GM12892 (cell line): ENCODE results near the gene WWOX.

Source experiments
- POLR2A ChIP-seq: IDR thresholded peaks from 2 replicates; pipeline ENCODE4 v1.6.1; 2011; ENCODE audit warnings: low read depth, low read length, control low read depth
- POLR2AphosphoS5 ChIP-seq: IDR thresholded peaks from 2 replicates; pipeline ENCODE4 v1.6.1; 2011; ENCODE audit warnings: low read depth, low read length, control low read depth
- TAF1 ChIP-seq: IDR thresholded peaks from 2 replicates; pipeline ENCODE4 v1.6.1; 2011; ENCODE audit warnings: low read depth, mild to moderate bottlenecking, control low read depth, low read length, borderline replicate concordance

DNA sequence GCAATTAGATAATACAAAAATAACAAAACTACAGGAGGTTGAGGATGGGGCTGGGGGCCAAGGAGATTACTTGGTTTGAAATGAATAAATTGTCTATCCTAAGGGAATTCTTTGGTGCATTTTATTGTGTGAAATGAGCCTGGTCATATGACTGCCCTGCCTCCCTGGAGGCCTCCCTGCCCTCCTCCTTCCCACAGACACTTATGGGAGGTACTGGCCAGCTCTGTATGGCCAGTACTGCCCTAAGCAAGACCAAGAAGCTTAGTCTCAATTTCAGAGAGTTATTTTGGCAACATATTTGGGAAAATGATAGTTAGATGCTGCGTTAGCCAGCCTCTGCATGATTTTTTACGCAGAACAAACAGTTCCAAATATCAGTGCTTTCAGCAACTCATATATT is 511.9 kb downstream of the WWOX start:
- TF ChIP-seq POLR2A (no peak), TAF1 (no peak), POLR2AphosphoS5 (no peak)
